GM23248 (cell line): ENCODE data around the gene PZP. TPM values are rescaled to one million over a fixed set of nuclear protein-coding genes. Genes with fewer than 3 reads are reported as not detected.

ENCODE experiments used
- DNase-seq: peaks from one replicate; pipeline ENCODE4 v3.0.0-alpha.2; 2015
- H2AFZ ChIP-seq: fragments of 200-600 bp; sonication (generic); 2 replicates; pipeline ENCODE4 v1.6.1; 2016; ENCODE audit warnings: antibody characterized with exemption
- H3F3A ChIP-seq: fragments of 200-600 bp; sonication (generic); 2 replicates; pipeline ENCODE4 v1.6.1; 2016; ENCODE audit warnings: mild to moderate bottlenecking, antibody characterized with exemption, mixed run types; ENCODE audit not compliant: insufficient read depth
- H3K27ac ChIP-seq: fragments of 200-600 bp; sonication (generic); 2 replicates; pipeline ENCODE4 v1.5.1; 2016; ENCODE audit warnings: mild to moderate bottlenecking
- H3K27me3 ChIP-seq: fragments of 200-600 bp; sonication (generic); replicated peaks from 2 replicates; pipeline ENCODE4 v1.6.1; 2016; ENCODE audit warnings: mild to moderate bottlenecking; ENCODE audit not compliant: insufficient read depth
- H3K36me3 ChIP-seq: fragments of 200-600 bp; sonication (generic); 2 replicates; pipeline ENCODE4 v1.6.1; 2016; ENCODE audit warnings: low read depth, mild to moderate bottlenecking
- H3K4me1 ChIP-seq: fragments of 200-600 bp; sonication (generic); 2 replicates; pipeline ENCODE4 v1.6.1; 2016; ENCODE audit warnings: mild to moderate bottlenecking; ENCODE audit not compliant: insufficient read depth
- H3K4me2 ChIP-seq: fragments of 200-600 bp; sonication (generic); one replicate; pipeline ENCODE4 v1.6.1; 2016; ENCODE audit warnings: mild to moderate bottlenecking; ENCODE audit not compliant: unreplicated experiment
- H3K4me3 ChIP-seq: fragments of 200-600 bp; sonication (generic); 2 replicates; pipeline ENCODE4 v1.5.1; 2016; ENCODE audit warnings: mild to moderate bottlenecking
- H3K79me2 ChIP-seq: fragments of 200-600 bp; sonication (generic); 2 replicates; pipeline ENCODE4 v1.6.1; 2016; ENCODE audit warnings: mild to moderate bottlenecking; ENCODE audit not compliant: insufficient read depth
- H3K9ac ChIP-seq: fragments of 200-600 bp; sonication (generic); 2 replicates; pipeline ENCODE4 v1.6.1; 2016; ENCODE audit warnings: mild to moderate bottlenecking
- H3K9me2 ChIP-seq: fragments of 200-600 bp; sonication (generic); 2 replicates; pipeline ENCODE4 v1.6.1; 2016; ENCODE audit warnings: mixed run types, mild to moderate bottlenecking, moderate library complexity; ENCODE audit not compliant: insufficient read depth
- H3K9me3 ChIP-seq: fragments of 200-600 bp; sonication (generic); one replicate; pipeline ENCODE4 v1.6.1; 2017; ENCODE audit warnings: low read depth
- H4K20me1 ChIP-seq: fragments of 200-600 bp; sonication (generic); 2 replicates; pipeline ENCODE4 v1.6.0; 2016; ENCODE audit not compliant: insufficient read depth
- EZH2 ChIP-seq: fragments of 200-600 bp; sonication (generic); IDR thresholded peaks from 2 replicates; pipeline ENCODE4 v1.6.1; 2018; ENCODE audit warnings: antibody characterized with exemption, mild to moderate bottlenecking; ENCODE audit not compliant: insufficient read depth, poor library complexity, severe bottlenecking
- EZH2phosphoT487 ChIP-seq: fragments of 200-600 bp; sonication (generic); IDR thresholded peaks from 2 replicates; pipeline ENCODE4 v1.6.1; 2018; ENCODE audit warnings: antibody characterized with exemption, moderate library complexity, mild to moderate bottlenecking, low read depth; ENCODE audit not compliant: insufficient read depth
- WGBS, 2 experiments: methylation state at CpG; one replicate each; pipeline ENCODE4 v1.1.6; 2015 to 2017; ENCODE audit warnings: low lambda C conversion rate in 2 of 2, low coverage in 1 of 2; ENCODE audit errors: missing lambda C conversion rate in 2 of 2; 5-methylcytosine and 5-hydroxymethylcytosine counted together
- in situ Hi-C: fragments of 300-500 bp; cut with MboI; formaldehyde crosslinking; loops from 2 replicates; pipeline ENCODE4 v1.15.0; 2020
- polyA plus RNA-seq: library from polyadenylated mRNA; unstranded; fragments of >200 nt; fragmentation: Nextera tagmentation; extraction: Ambion mirVana; gene quantifications from 2 replicates; pipeline ENCODE4 v1.2.1, GENCODE V29; 2016
- total RNA-seq: library from RNA; depleted of rRNA; stranded (reverse); fragments of >200 nt; shearing (Covaris generic); gene quantifications from 2 replicates; pipeline ENCODE4 v1.2.3, GENCODE V29; 2014

Gene PZP
- total and polyA plus RNA-seq, 2 experiments from 2014 or later = not detected

- Histone ChIP-seq H3K27me3 (peaks cover 5% of the 10 kb centered on the region), H3K36me3 (no peaks in the 10 kb centered on the region), H3K9ac (no peak overlapping the region), H4K20me1 (no peaks in the 10 kb centered on the region), H3K27ac (no peak overlapping the region), H3K9me3 (no peaks in the 10 kb centered on the region), H3F3A (no peaks in the 10 kb centered on the region), H2AFZ (no peak overlapping the region), H3K4me2 (no peak overlapping the region), H3K4me1 (no peaks in the 10 kb centered on the region), H3K9me2 (no peaks in the 10 kb centered on the region), H3K4me3 (no peak overlapping the region), H3K79me2 (no peaks in the 10 kb centered on the region)
- DNase-seq = no peak
- in situ Hi-C loops = no loop called here
- TF ChIP-seq EZH2 (no peak), EZH2phosphoT487 (no peak)
Observed at GRCh38 chr12:9252256-9252655, 44.1 kb upstream of the PZP start.

GRCh38 chr12:9248435-9248834 lies 40.2 kb upstream of the PZP start:
- Histone ChIP-seq H3K79me2 (no peaks in the 10 kb centered on the region), H3K4me1 (no peaks in the 10 kb centered on the region), H3F3A (no peaks in the 10 kb centered on the region), H3K9me3 (no peaks in the 10 kb centered on the region), H2AFZ (no peak overlapping the region), H3K27ac (no peak overlapping the region), H3K4me2 (no peak overlapping the region), H4K20me1 (no peaks in the 10 kb centered on the region), H3K4me3 (no peak overlapping the region), H3K27me3 (no peaks in the 10 kb centered on the region), H3K9me2 (no peaks in the 10 kb centered on the region), H3K36me3 (no peaks in the 10 kb centered on the region), H3K9ac (no peak overlapping the region)
- in situ Hi-C loops = no loop called here
- WGBS, 2 experiments = 21 to 41% methylated on average over 3 of the region's 3 CpGs
- TF ChIP-seq EZH2 (no peak), EZH2phosphoT487 (no peak)
- no peak for DNase-seq

GRCh38 chr12:9244894-9245293 lies 36.7 kb upstream of the PZP start:
- 31 to 33% methylated on average over 6 of the region's 6 CpGs for whole genome bisulfite sequencing, 2 experiments
- TF ChIP-seq EZH2phosphoT487 (no peak), EZH2 (no peak)
- Histone ChIP-seq H3K4me1 (no peaks in the 10 kb centered on the region), H3K4me3 (no peak overlapping the region), H3K9me2 (no peaks in the 10 kb centered on the region), H3K36me3 (no peaks in the 10 kb centered on the region), H2AFZ (no peak overlapping the region), H3K4me2 (no peak overlapping the region), H3K27me3 (peaks cover 9% of the 10 kb centered on the region; the same call in 1 of the 2 replicates), H3K27ac (no peak overlapping the region), H4K20me1 (no peaks in the 10 kb centered on the region), H3K9ac (no peak overlapping the region), H3K9me3 (no peaks in the 10 kb centered on the region), H3K79me2 (no peaks in the 10 kb centered on the region), H3F3A (no peaks in the 10 kb centered on the region)
- in situ Hi-C loops = no loop called here
- DNase-seq = peak; percentile 33

- 71 to 79% methylated on average over 1 of the region's 1 CpG for WGBS, 2 experiments
- H2AFZ ChIP-seq = no peak overlapping the region
- in situ Hi-C loops = no loop called here
Observed at GRCh38 chr12:9243999-9244649, 35.9 kb upstream of the PZP start.

More at GRCh38 chr12:9243999-9244649, 35.9 kb upstream of the PZP start:
- Histone ChIP-seq H3K79me2 (no peaks in the 10 kb centered on the region), H3F3A (no peaks in the 10 kb centered on the region), H3K9me2 (no peaks in the 10 kb centered on the region), H3K27ac (no peak overlapping the region), H3K36me3 (no peaks in the 10 kb centered on the region), H3K4me2 (no peak overlapping the region), H4K20me1 (no peaks in the 10 kb centered on the region), H3K4me1 (no peaks in the 10 kb centered on the region), H3K27me3 (peaks cover 9% of the 10 kb centered on the region; the same call in 1 of the 2 replicates), H3K9me3 (no peaks in the 10 kb centered on the region), H3K9ac (no peak overlapping the region), H3K4me3 (no peak overlapping the region)
- DNase-seq = no peak
- TF ChIP-seq EZH2 (no peak), EZH2phosphoT487 (no peak)
